GM21717 (cell line): ENCODE data around the gene BCKDK.

Experiments used
- ATAC-seq: cut with Tn5 transposase; IDR thresholded peaks from one replicate; pipeline ENCODE4 v1.9.1; 2021; ENCODE audit warnings: mild to moderate bottlenecking, moderate library complexity; ENCODE audit not compliant: unreplicated experiment

BCKDK gene

GRCh38 chr16:31080035-31080629, 28.1 kb upstream of the BCKDK start:
- no peak for ATAC-seq

- ATAC-seq = no peak
Measured at GRCh38 chr16:31080756-31081419, 27.3 kb upstream of the BCKDK start.

GRCh38 chr16:31081428-31082351, 26.5 kb upstream of the BCKDK start:
- ATAC-seq = no peak

GRCh38 chr16:31082368-31083045, 25.7 kb upstream of the BCKDK start:
- ATAC-seq = no peak

- no peak for ATAC-seq
Measured at GRCh38 chr16:31083081-31083480, 25.1 kb upstream of the BCKDK start.

GRCh38 chr16:31083556-31083955, 24.6 kb upstream of the BCKDK start:
- ATAC-seq = no peak

GRCh38 chr16:31083981-31084380, 24.2 kb upstream of the BCKDK start:
- ATAC-seq = no peak

- no peak for ATAC-seq
Measured at GRCh38 chr16:31084584-31085302, 23.4 kb upstream of the BCKDK start.

- ATAC-seq = no peak
Measured at GRCh38 chr16:31085411-31085810, 22.8 kb upstream of the BCKDK start.

- no peak for ATAC-seq
Measured at GRCh38 chr16:31085873-31086628, 22.1 kb upstream of the BCKDK start.

- ATAC-seq = no peak
Measured at GRCh38 chr16:31086629-31086906, 21.6 kb upstream of the BCKDK start.

- no peak for ATAC-seq
Measured at GRCh38 chr16:31087481-31087880, 20.7 kb upstream of the BCKDK start.

- no peak for ATAC-seq
Measured at GRCh38 chr16:31087971-31088370, 20.2 kb upstream of the BCKDK start.

GRCh38 chr16:31088459-31089183, 19.6 kb upstream of the BCKDK start, which contains the start of gene PRSS53:
Gene PRSS53, minus strand, starts transcription at chr16:31088943. Its CDS starts 134 bp downstream, at chr16:31088809.
- no peak for ATAC-seq

- ATAC-seq = no peak
Measured at GRCh38 chr16:31089199-31089598, 19.0 kb upstream of the BCKDK start.

GRCh38 chr16:31090540-31090939, 17.6 kb upstream of the BCKDK start:
- ATAC-seq = no peak

- ATAC-seq = no peak
Measured at GRCh38 chr16:31092330-31092729, 15.9 kb upstream of the BCKDK start.

- no peak for ATAC-seq
Measured at GRCh38 chr16:31093132-31093703, 15.0 kb upstream of the BCKDK start.

GRCh38 chr16:31094088-31094423, 14.1 kb upstream of the BCKDK start:
- no peak for ATAC-seq
